GM12874 (cell line): ENCODE measurements around the gene MICAL2.

Experiments
- CTCF ChIP-seq: IDR thresholded peaks from 2 replicates; pipeline ENCODE4 v1.5.1; 2011; ENCODE audit warnings: low read depth, mild to moderate bottlenecking, control low read depth, low read length, moderate library complexity; ENCODE audit not compliant: insufficient read depth

The MICAL2 gene

GRCh38 chr11:12202661-12203310, 92.4 kb downstream of the MICAL2 start:
- no peak for TF ChIP-seq CTCF

GRCh38 chr11:12204506-12204905, 94.1 kb downstream of the MICAL2 start:
- TF ChIP-seq CTCF, result no peak

GRCh38 chr11:12205330-12205729, 94.9 kb downstream of the MICAL2 start:
- no peak for TF ChIP-seq CTCF

GRCh38 chr11:12206529-12206928, 96.1 kb downstream of the MICAL2 start:
- no peak for TF ChIP-seq CTCF

GRCh38 chr11:12207384-12208150, 97.2 kb downstream of the MICAL2 start:
- no peak for TF ChIP-seq CTCF

GRCh38 chr11:12209096-12209495, 98.7 kb downstream of the MICAL2 start:
- TF ChIP-seq CTCF, result no peak

- no peak for TF ChIP-seq CTCF
Observed at GRCh38 chr11:12210200-12210599, 99.8 kb downstream of the MICAL2 start.
